A673 (cell line): Measurements from ENCODE around the gene KCNK6.

Experiments used
- CTCF ChIP-seq: fragments of 300-800, 200-600 bp; sonication (generic); conservative IDR thresholded peaks from 2 replicates; pipeline ENCODE4 v1.5.1; 2017; ENCODE audit warnings: low read depth, mild to moderate bottlenecking, antibody characterized with exemption, low read length, moderate library complexity, mixed read lengths
- EZH2 ChIP-seq: fragments of 200-600 bp; sonication (generic); IDR thresholded peaks from 2 replicates; pipeline ENCODE4 v1.6.1; 2017; ENCODE audit warnings: borderline replicate concordance, low read depth, mild to moderate bottlenecking, mixed read lengths, antibody characterized with exemption, low read length; ENCODE audit not compliant: poor library complexity, severe bottlenecking

GRCh38 chr19:38307597-38307996, 12.0 kb upstream of the KCNK6 start:
- TF ChIP-seq CTCF: no peak
- TF ChIP-seq EZH2: no peak
